Right cardiac atrium (tissue), 5 donors: ENCODE results near the gene LILRA2. TPM values are rescaled to one million over a fixed set of nuclear protein-coding genes. Genes with fewer than 3 reads are reported as not detected.
"Not testable (repeated sequence)": the region's sequence is repeated elsewhere in the genome, so short reads cannot be mapped to it uniquely, and the experiment has no call there.

Experiments used
- ATAC-seq, 2 donors: fragments of 200-7000 bp; cut with Tn5 transposase; one replicate each; pipeline versions ENCODE4 v1.8.0 to v1.9.1; 2020; ENCODE audit warnings: moderate library complexity in 2 of 2, mild to moderate bottlenecking in 1 of 2
- DNase-seq, 3 donors: peaks; one replicate each; pipeline ENCODE4 v3.0.0-alpha.2; 2020
- H3K27ac ChIP-seq: one replicate; pipeline ENCODE4 v1.5.1; 2013; ENCODE audit warnings: mild to moderate bottlenecking, low read length, control low read depth, moderate library complexity
- H3K27me3 ChIP-seq: one replicate; pipeline ENCODE4 v1.6.1; 2013; ENCODE audit not compliant: control insufficient read depth, insufficient read depth
- H3K4me1 ChIP-seq: one replicate; pipeline ENCODE4 v1.6.1; 2013; ENCODE audit warnings: low read length; ENCODE audit not compliant: control insufficient read depth, insufficient read depth
- H3K4me3 ChIP-seq: one replicate; pipeline ENCODE4 v1.5.1; 2013; ENCODE audit warnings: low read length, control low read depth
- H3K9me3 ChIP-seq: one replicate; pipeline ENCODE4 v1.6.1; 2013; ENCODE audit warnings: low read length; ENCODE audit not compliant: control insufficient read depth
- WGBS: extraction: QIAGEN DNeasy Blood & Tissue Kit; methylation state at CpG from one replicate; pipeline ENCODE4 v1.1.7; 2013; 5-methylcytosine and 5-hydroxymethylcytosine counted together
- intact Hi-C, 4 donors: fragments of 100-400 bp; cut with DNase I; formaldehyde crosslinking; loops; one replicate each; pipeline versions ENCODE4 v1.11.0 to v1.14.0; 2022 to 2023
- polyA plus RNA-seq: library from polyadenylated mRNA; stranded (reverse); fragments of 200-250 nt; gene quantifications from one replicate; pipeline ENCODE4 v1.2.3, GENCODE V29; 2013
- total RNA-seq, 4 donors: library from RNA; stranded (reverse); fragmentation: NEBNext Ultra II Directional; extraction: Animal tissue kit (Norgen Biotek cat#: 25700); gene quantifications; one replicate each; pipeline ENCODE4 v1.2.1, GENCODE V29; 2021
- donor health status: healthy with polysubstance abuse.
- donor health status: DM: no; HTN: yes; CAD: no.
- donor health status: DM: no; HTN: no; CAD: no.
- donor health status: DM: no; HTN: yes; CAD: no; lungs with severe emphysema.
- donor health status: DM: yes; HTN: yes; CAD: no.

LILRA2 gene
- total and polyA plus RNA-seq, 5 donors: 0.88 to 5.6 (median 2.7) TPM

GRCh38 chr19:54593445-54593844 lies 19.9 kb downstream of the LILRA2 start, which contains the start of gene LILRA1:
Gene LILRA1, plus strand, starts transcription at chr19:54593632. Its CDS starts 613 bp downstream, at chr19:54594245.
- H3K27me3 ChIP-seq, ATAC-seq, H3K9me3 ChIP-seq, H3K4me3 ChIP-seq, H3K4me1 ChIP-seq, intact Hi-C loops, H3K27ac ChIP-seq: not testable (repeated sequence)
- WGBS: 63% methylated on average over 6 of the region's 6 CpGs
- peak in 1 of 3 donors; percentile 38 for DNase-seq

DNA sequence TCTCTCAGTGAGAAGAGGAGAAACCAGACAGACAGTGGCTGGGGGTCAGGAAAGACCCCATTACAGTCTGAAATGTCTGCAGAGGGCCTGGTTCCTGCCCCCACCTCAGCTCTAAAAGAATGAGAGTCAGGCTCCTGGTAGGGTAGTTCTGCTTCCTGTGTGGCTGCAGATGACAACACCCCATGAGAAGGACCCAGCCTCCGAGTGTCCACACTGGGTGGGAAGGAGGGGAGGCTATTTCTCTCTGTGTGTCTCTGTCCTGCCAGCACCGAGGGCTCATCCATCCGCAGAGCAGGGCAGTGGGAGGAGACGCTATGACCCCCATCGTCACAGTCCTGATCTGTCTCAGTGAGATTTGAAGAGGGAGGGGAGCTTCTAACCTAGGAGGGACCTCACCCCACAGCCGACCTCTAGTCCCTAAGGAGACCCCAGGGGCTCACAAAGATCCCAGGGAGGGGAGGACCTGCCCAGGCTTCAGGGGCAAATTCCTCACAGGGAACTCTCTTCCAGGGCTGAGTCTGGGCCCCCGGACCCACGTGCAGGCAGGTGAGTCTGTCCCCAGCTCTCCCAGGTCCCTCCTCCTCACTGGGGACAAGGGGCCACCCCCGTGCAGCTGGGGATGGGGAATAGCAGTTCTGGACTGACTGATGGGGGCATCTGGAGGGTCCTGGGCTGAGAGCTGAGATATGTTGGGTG lies 20.5 kb downstream of the LILRA2 start:
- H3K27ac ChIP-seq, intact Hi-C loops, H3K27me3 ChIP-seq, H3K9me3 ChIP-seq, H3K4me1 ChIP-seq, H3K4me3 ChIP-seq: not testable (repeated sequence)
- DNase-seq (peak in 1 of 3 donors; percentile 51), ATAC-seq (peak; percentile 15 to 40)
- WGBS: 70% methylated on average over 9 of the region's 9 CpGs

DNA sequence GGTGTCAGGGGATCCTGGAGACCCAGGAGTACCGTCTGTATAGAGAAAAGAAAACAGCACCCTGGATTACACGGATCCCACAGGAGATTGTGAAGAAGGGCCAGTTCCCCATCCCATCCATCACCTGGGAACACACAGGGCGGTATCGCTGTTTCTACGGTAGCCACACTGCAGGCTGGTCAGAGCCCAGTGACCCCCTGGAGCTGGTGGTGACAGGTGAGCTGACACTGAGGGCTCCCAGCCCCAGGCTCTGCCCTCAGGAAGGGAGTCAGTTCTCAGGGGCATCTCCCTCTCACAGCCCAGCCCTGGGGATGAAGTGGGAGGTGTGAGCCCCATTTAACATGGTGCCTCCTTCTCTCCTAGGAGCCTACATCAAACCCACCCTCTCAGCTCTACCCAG lies 21.1 kb downstream of the LILRA2 start:
- intact Hi-C loops: no loop called here
- H3K27ac ChIP-seq: no peak overlapping the region
- 80% methylated on average over 5 of the region's 5 CpGs for WGBS

GRCh38 chr19:54595680-54596436 lies 22.3 kb downstream of the LILRA2 start:
- ATAC-seq, H3K27ac ChIP-seq, H3K27me3 ChIP-seq, intact Hi-C loops, H3K9me3 ChIP-seq, H3K4me1 ChIP-seq, H3K4me3 ChIP-seq: not testable (repeated sequence)
- 87% methylated on average over 26 of the region's 26 CpGs for WGBS
- DNase-seq: peak in 1 of 3 donors; percentile 35

More for the DNA sequence above, 21.1 kb downstream of the LILRA2 start:
- Histone ChIP-seq H3K4me1 (no peaks in the 10 kb centered on the region), H3K4me3 (no peak overlapping the region), H3K9me3 (no peaks in the 10 kb centered on the region), H3K27me3 (no peaks in the 10 kb centered on the region)
- no peak for ATAC-seq
- DNase-seq: no peak

GRCh38 chr19:54600212-54600611 lies 26.6 kb downstream of the LILRA2 start:
- H3K27me3 ChIP-seq: no peaks in the 10 kb centered on the region
- H3K9me3 ChIP-seq: no peaks in the 10 kb centered on the region
- intact Hi-C loops: no loop called here
- H3K4me3 ChIP-seq: no peak overlapping the region
- WGBS: 59% methylated on average over 5 of the region's 5 CpGs
- ATAC-seq: no peak
- H3K27ac ChIP-seq: no peak overlapping the region
- DNase-seq: no peak
- H3K4me1 ChIP-seq: no peaks in the 10 kb centered on the region

- intact Hi-C loops: no loop called here
- 56% methylated on average over 4 of the region's 4 CpGs for WGBS
- no peak overlapping the region for H3K4me3 ChIP-seq
- no peaks in the 10 kb centered on the region for H3K4me1 ChIP-seq
- ATAC-seq (peak in 1 of 2 donors; percentile 22), DNase-seq (no peak)
- H3K9me3 ChIP-seq: no peaks in the 10 kb centered on the region
- no peak overlapping the region for H3K27ac ChIP-seq
- no peaks in the 10 kb centered on the region for H3K27me3 ChIP-seq
These were observed 32.6 kb downstream of the LILRA2 start for GRCh38 chr19:54606230-54606629.

DNA sequence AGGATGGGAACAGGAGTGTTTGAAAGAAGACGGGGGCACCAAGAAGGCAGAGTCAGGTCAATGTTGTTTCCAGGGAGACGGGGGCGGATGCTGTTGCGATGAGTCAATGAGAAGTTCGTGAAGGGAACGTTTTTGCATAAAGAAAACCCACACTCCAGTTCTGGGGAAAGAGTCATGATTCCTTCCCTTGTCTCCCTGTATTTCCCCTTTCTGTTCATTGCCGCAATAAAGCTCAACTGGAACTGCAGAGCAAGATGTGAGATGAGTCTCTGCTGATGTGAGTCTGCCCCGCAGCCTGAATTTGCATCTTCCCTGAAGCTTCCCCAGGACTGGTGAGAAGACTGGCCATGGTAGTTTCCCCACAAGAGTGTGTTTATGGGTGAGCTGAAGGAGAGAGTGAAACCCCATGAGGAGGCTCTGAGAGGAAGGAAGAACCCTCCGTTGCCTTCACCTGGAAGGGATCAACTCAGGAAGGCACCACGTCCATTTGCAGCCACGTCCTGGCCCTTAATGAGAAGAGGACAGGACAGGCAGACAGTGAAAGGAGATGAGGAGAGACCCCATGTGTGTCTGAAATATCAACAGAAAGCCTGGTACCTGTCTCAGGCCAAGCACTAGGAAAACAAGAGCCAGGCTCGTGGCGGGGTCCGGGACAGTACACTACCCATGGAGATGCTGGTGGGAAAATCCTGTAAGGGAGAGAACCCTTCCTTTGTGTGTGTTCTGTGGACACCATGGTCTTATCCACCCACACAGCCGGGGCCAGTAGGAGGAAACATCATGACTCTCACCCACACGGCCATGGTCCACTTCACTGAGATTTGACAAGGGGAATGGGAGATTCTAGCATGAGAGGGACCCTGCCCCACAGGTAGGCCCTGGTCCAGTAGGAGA lies 33.5 kb downstream of the LILRA2 start:
- H3K27ac ChIP-seq: no peak overlapping the region
- no peaks in the 10 kb centered on the region for H3K27me3 ChIP-seq
- intact Hi-C loops: no loop called here
- DNase-seq (peak in 1 of 3 donors; percentile 67), ATAC-seq (peak; percentile 47 to 51)
- WGBS: 67% methylated on average over 16 of the region's 16 CpGs
- H3K4me1 ChIP-seq: no peaks in the 10 kb centered on the region
- no peak overlapping the region for H3K4me3 ChIP-seq
- peaks cover 1% of the 10 kb centered on the region for H3K9me3 ChIP-seq

DNA sequence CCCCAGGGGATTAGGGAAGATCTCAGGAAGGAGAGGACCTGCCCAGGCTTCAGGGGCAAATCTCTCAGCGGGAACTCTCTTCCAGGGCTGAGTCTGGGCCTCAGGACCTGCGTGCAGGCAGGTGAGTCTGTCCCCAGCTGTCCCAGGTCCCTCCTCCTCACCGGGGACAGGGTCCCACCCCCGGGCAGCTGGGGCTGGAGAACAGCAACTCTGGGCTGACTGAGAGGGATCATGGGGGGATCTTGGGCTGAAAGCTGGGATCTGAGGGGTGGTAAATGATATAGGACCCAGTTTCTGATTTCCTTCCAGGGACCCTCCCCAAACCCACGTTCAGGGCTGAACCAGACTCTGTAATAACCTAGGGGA lies 34.2 kb downstream of the LILRA2 start:
- 69% methylated on average over 5 of the region's 5 CpGs for WGBS
- Histone ChIP-seq H3K4me1 (no peaks in the 10 kb centered on the region), H3K9me3 (peaks cover 1% of the 10 kb centered on the region), H3K27me3 (no peaks in the 10 kb centered on the region), H3K4me3 (no peak overlapping the region), H3K27ac (no peak overlapping the region)
- ATAC-seq (no peak), DNase-seq (no peak)
- intact Hi-C loops: no loop called here

- no peaks in the 10 kb centered on the region for H3K27me3 ChIP-seq
- DNase-seq (no peak), ATAC-seq (no peak)
- no peaks in the 10 kb centered on the region for H3K4me1 ChIP-seq
- no peak overlapping the region for H3K27ac ChIP-seq
- no peak overlapping the region for H3K4me3 ChIP-seq
- WGBS: 87% methylated on average over 7 of the region's 7 CpGs
- H3K9me3 ChIP-seq: peaks cover 1% of the 10 kb centered on the region
- intact Hi-C loops: no loop called here
These were observed 34.6 kb downstream of the LILRA2 start for GRCh38 chr19:54608205-54608604.

DNA sequence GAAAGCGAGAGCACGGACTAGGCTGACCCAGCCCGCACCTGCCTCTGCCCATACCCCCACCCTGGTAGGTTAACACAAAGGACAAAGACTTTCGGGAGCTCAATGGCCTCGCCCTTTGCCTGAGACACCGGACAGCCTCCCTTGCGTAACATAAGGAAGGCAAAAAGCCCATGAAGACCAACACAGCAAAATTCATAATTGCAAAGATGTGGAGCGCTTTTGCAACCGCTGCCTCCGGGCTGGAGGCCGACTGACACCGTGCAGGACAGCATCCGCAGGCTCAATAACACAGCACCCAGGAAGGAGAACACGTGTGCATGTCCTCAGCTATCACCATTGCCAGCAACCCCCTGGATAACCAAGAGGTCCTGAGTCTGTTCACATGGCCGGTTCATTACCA lies 35.2 kb downstream of the LILRA2 start:
- Histone ChIP-seq H3K27me3 (no peaks in the 10 kb centered on the region), H3K27ac (no peak overlapping the region), H3K4me1 (no peaks in the 10 kb centered on the region), H3K4me3 (no peak overlapping the region), H3K9me3 (peaks cover 1% of the 10 kb centered on the region)
- ATAC-seq (no peak), DNase-seq (peak in 2 of 3 donors; percentile 62 to 63)
- intact Hi-C loops: no loop called here
- WGBS: 83% methylated on average over 15 of the region's 15 CpGs
